HepG2 (cell line): ENCODE measurements around the gene COX7A2L. TPM values are rescaled to one million over a fixed set of nuclear protein-coding genes. Genes with fewer than 3 reads are reported as not detected.

Source experiments
- AFF4 ChIP-seq: sonication (generic); formaldehyde crosslinking; IDR thresholded peaks from 2 replicates; pipeline ENCODE4 v1.4.0; 2020; ENCODE audit warnings: missing genetic modification reagents
- AKNA ChIP-seq: sonication (generic); formaldehyde crosslinking; IDR thresholded peaks from 2 replicates; pipeline ENCODE4 v1.4.0; 2020; ENCODE audit warnings: missing genetic modification reagents, borderline replicate concordance
- ATF2 ChIP-seq: sonication (generic); formaldehyde crosslinking; IDR thresholded peaks from 2 replicates; pipeline ENCODE4 v1.4.0; 2020; ENCODE audit warnings: missing genetic modification reagents
- BORCS8-MEF2B ChIP-seq: sonication (generic); formaldehyde crosslinking; IDR thresholded peaks from 2 replicates; pipeline ENCODE4 v1.8.0; 2022; ENCODE audit warnings: mild to moderate bottlenecking, missing genetic modification reagents
- CHCHD3 ChIP-seq: sonication (generic); formaldehyde crosslinking; IDR thresholded peaks from 2 replicates; pipeline ENCODE4 v1.8.0; 2022; ENCODE audit warnings: mild to moderate bottlenecking, missing genetic modification reagents, moderate library complexity
- HNF4A ChIP-seq: sonication (generic); formaldehyde crosslinking; IDR thresholded peaks from 2 replicates; pipeline ENCODE4 v1.4.0; 2020; ENCODE audit warnings: missing genetic modification reagents
- KLF13 ChIP-seq: sonication (generic); formaldehyde crosslinking; IDR thresholded peaks from 2 replicates; pipeline ENCODE4 v1.4.0; 2020; ENCODE audit warnings: mild to moderate bottlenecking, missing genetic modification reagents
- PHF21A ChIP-seq: sonication (generic); formaldehyde crosslinking; IDR thresholded peaks from 2 replicates; pipeline ENCODE4 v1.5.0; 2020; ENCODE audit warnings: mild to moderate bottlenecking, missing genetic modification reagents
- PPARG ChIP-seq: conservative IDR thresholded peaks from 2 replicates; pipeline ENCODE4 v1.6.1; 2016; ENCODE audit warnings: missing biosample characterization, missing genetic modification reagents
- RAD51 ChIP-seq: fragments of 450-650 bp; IDR thresholded peaks from 2 replicates; pipeline ENCODE4 v1.6.1; 2016; ENCODE audit warnings: borderline replicate concordance
- RELA ChIP-seq: sonication (generic); formaldehyde crosslinking; IDR thresholded peaks from 2 replicates; pipeline ENCODE4 v1.4.0; 2020; ENCODE audit warnings: missing genetic modification reagents
- SALL1 ChIP-seq: sonication (generic); formaldehyde crosslinking; IDR thresholded peaks from 2 replicates; pipeline ENCODE4 v1.8.0; 2022; ENCODE audit warnings: mild to moderate bottlenecking, missing genetic modification reagents
- SIN3B ChIP-seq: fragments of 150-350 bp; IDR thresholded peaks from 2 replicates; pipeline ENCODE4 v1.6.1; 2014; ENCODE audit warnings: low read length
- SP1 ChIP-seq, 2 experiments: fragments of 450-650 bp in 1 of 2; sonication (generic) in 1 of 2; formaldehyde crosslinking in 1 of 2; IDR thresholded peaks; 2 replicates each; pipeline versions ENCODE4 v1.4.0 to v1.6.1; 2016 to 2020; ENCODE audit warnings: missing genetic modification reagents in 1 of 2
- SP4 ChIP-seq: sonication (generic); formaldehyde crosslinking; IDR thresholded peaks from 2 replicates; pipeline ENCODE4 v1.8.1; 2023; ENCODE audit warnings: mild to moderate bottlenecking, missing genetic modification reagents
- YY1 ChIP-seq: IDR thresholded peaks from 2 replicates; pipeline ENCODE4 v1.6.1; 2011; ENCODE audit warnings: low read length, low read depth, moderate library complexity, mild to moderate bottlenecking; ENCODE audit not compliant: insufficient read depth, insufficient replicate concordance
- ZNF10 ChIP-seq: sonication (generic); formaldehyde crosslinking; IDR thresholded peaks from 2 replicates; pipeline ENCODE4 v1.4.0; 2020; ENCODE audit warnings: mild to moderate bottlenecking, low read depth, missing genetic modification reagents, borderline replicate concordance
- ZNF235 ChIP-seq: sonication (generic); formaldehyde crosslinking; IDR thresholded peaks from 2 replicates; pipeline ENCODE4 v1.8.1; 2023; ENCODE audit warnings: mild to moderate bottlenecking, missing genetic modification reagents, borderline replicate concordance
- polyA plus RNA-seq, 8 experiments: library from polyadenylated mRNA; depleted of rRNA in 3 of 8; stranded (reverse) in 7 of 8; unstranded in 1 of 8; fragments of >200 nt; fragmentation: Illumina TruSeq in 4 of 8; extraction: Trizol in 4 of 8; gene quantifications; 2 replicates each; pipeline versions ENCODE4 v1.2.1 to v1.2.3, GENCODE V29; 2011 to 2016; ENCODE audit warnings: low read depth in 4 of 8, missing spikeins in 1 of 8, mixed read lengths in 1 of 8; ENCODE audit not compliant: insufficient read depth in 1 of 8
- total RNA-seq, 5 experiments: library from RNA; depleted of rRNA; stranded (reverse); fragments of >200 nt; fragmentation: Illumina TruSeq; extraction: Trizol; gene quantifications; 2 replicates each; pipeline ENCODE4 v1.2.3, GENCODE V29; 2016; ENCODE audit warnings: low read depth in 1 of 5

COX7A2L gene
- total and polyA plus RNA-seq, 2 of the 13 experiments (the other 11 are each of a cell fraction or from before 2014, with no cell fraction given): 155 to 201 TPM

GRCh38 chr2:42360890-42361727, at the start of gene COX7A2L (continued):
- TF ChIP-seq AFF4 (no peak), ZNF10 (CRISPR knock-in tag) (no peak), SP1 (IDR thresholded peaks at IDR 0.05) (0 out of 2 replicates have a peak, but pooled peaks have one; percentile 36), SP1 (CRISPR knock-in tag; IDR thresholded peaks at IDR 0.05) (peak; percentile 74), PPARG (CRISPR knock-in tag) (0 out of 2 replicates have a peak, but pooled peaks have one; percentile 33), HNF4A (CRISPR knock-in tag) (0 out of 2 replicates have a peak, but pooled peaks have one; percentile 29), ATF2 (CRISPR knock-in tag) (peak; percentile 61), BORCS8-MEF2B (CRISPR knock-in tag) (peak; percentile 54; the same call in 1 of the 2 replicates), SIN3B (0 out of 2 replicates have a peak, but pooled peaks have one; percentile 52), YY1 (peak; percentile 5), RELA (CRISPR knock-in tag) (0 out of 2 replicates have a peak, but pooled peaks have one; percentile 17), PHF21A (CRISPR knock-in tag) (peak; percentile 50; the same call in 1 of the 2 replicates), ZNF235 (peak; percentile 93; the same call in 1 of the 2 replicates), AKNA (CRISPR knock-in tag) (peak; percentile 70; the same call in 1 of the 2 replicates), KLF13 (CRISPR knock-in tag) (peak; percentile 94; the same call in 1 of the 2 replicates), CHCHD3 (CRISPR knock-in tag) (no peak), SALL1 (CRISPR knock-in tag) (peak; percentile 72), RAD51 (peak; percentile 50; the same call in 1 of the 2 replicates), SP4 (peak; percentile 91)
